SK-N-SH (cell line): ENCODE data around the gene PDS5A. TPM values are rescaled to one million over a fixed set of nuclear protein-coding genes. Genes with fewer than 3 reads are reported as not detected.
A peak's percentile ranks its signal among the peaks of the same experiment; 100 is the strongest.

Experiments used
- CTCF ChIA-PET: fragments of 300-600, 350-600 bp; formaldehyde crosslinking; extraction: SDS; loops from one replicate; lab custom pipeline; 2021; lab: Yijun Ruan, JAX
- POLR2A ChIA-PET: fragments of 350-600 bp; sonication (Branson Sonifier 250); formaldehyde crosslinking; extraction: SDS; loops from one replicate; lab custom pipeline; 2020; ENCODE audit warnings: antibody characterized with exemption, inconsistent platforms; lab: Yijun Ruan, JAX
- DNase-seq: peaks from one replicate; pipeline ENCODE4 v3.0.0; 2012
- H2AFZ ChIP-seq: fragments of 200-600 bp; sonication (generic); 2 replicates; pipeline ENCODE4 v1.8.1; 2016; ENCODE audit warnings: antibody characterized with exemption, mild to moderate bottlenecking, low read depth
- H3F3A ChIP-seq: fragments of 200-600 bp; sonication (generic); replicated peaks from 2 replicates; pipeline ENCODE3; 2016; ENCODE audit warnings: antibody characterized with exemption, mild to moderate bottlenecking; ENCODE audit not compliant: insufficient read depth
- H3K27ac ChIP-seq, 2 experiments: fragments of 200-500 bp in 1 of 2; fragments of 200-600 bp in 1 of 2; sonication (Bioruptor generic) in 1 of 2; sonication (generic), shearing (Covaris generic) in 1 of 2; 2 replicates each; pipeline versions ENCODE4 v1.5.1 to v1.6.1; 2014 to 2016; ENCODE audit warnings: low read depth in 2 of 2, inconsistent platforms in 1 of 2, low read length in 1 of 2, mild to moderate bottlenecking in 1 of 2, mixed read lengths in 1 of 2
- H3K27me3 ChIP-seq: fragments of 200-600 bp; sonication (generic), shearing (Covaris generic); 2 replicates; pipeline ENCODE4 v1.6.1; 2016; ENCODE audit warnings: mixed run types; ENCODE audit not compliant: insufficient read depth
- H3K36me3 ChIP-seq, 2 experiments: fragments of 200-500 bp in 1 of 2; fragments of 200-600 bp in 1 of 2; sonication (Bioruptor generic) in 1 of 2; sonication (generic) in 1 of 2; replicated peaks in 1 of 2; 2 replicates each; pipeline versions ENCODE3 to v1.5.1; 2014 to 2016; ENCODE audit warnings: low read length in 1 of 2, mild to moderate bottlenecking in 1 of 2; ENCODE audit not compliant: insufficient read depth in 2 of 2, control insufficient read depth in 1 of 2
- H3K4me1 ChIP-seq, 2 experiments: fragments of 200-500 bp in 1 of 2; fragments of 200-600 bp in 1 of 2; sonication (Bioruptor generic) in 1 of 2; sonication (generic), shearing (Covaris generic) in 1 of 2; 2 replicates each; pipeline versions ENCODE4 v1.5.1 to v1.6.1; 2014 to 2016; ENCODE audit warnings: low read depth in 1 of 2, low read length in 1 of 2, mixed run types in 1 of 2; ENCODE audit not compliant: insufficient read depth in 2 of 2, control insufficient read depth in 1 of 2
- H3K4me2 ChIP-seq: fragments of 200-600 bp; sonication (generic), shearing (Covaris generic); 2 replicates; pipeline ENCODE4 v1.6.1; 2017; ENCODE audit warnings: mixed run types
- H3K4me3 ChIP-seq, 2 experiments: fragments of 200-500 bp in 1 of 2; fragments of 200-600 bp in 1 of 2; sonication (Bioruptor generic) in 1 of 2; sonication (generic), shearing (Covaris generic) in 1 of 2; 2 replicates each; pipeline versions ENCODE4 v1.5.1 to v1.8.1; 2014 to 2016; ENCODE audit warnings: low read depth in 2 of 2, inconsistent platforms in 1 of 2, low read length in 1 of 2, mild to moderate bottlenecking in 1 of 2, mixed read lengths in 1 of 2, moderate library complexity in 1 of 2
- H3K79me2 ChIP-seq: fragments of 200-600 bp; sonication (generic); 2 replicates; pipeline ENCODE4 v1.8.1; 2017; ENCODE audit warnings: mild to moderate bottlenecking; ENCODE audit not compliant: insufficient read depth
- H3K9ac ChIP-seq: fragments of 200-600 bp; sonication (generic); 2 replicates; pipeline ENCODE4 v1.6.1; 2017; ENCODE audit warnings: mixed run types
- H3K9me2 ChIP-seq: fragments of 200-600 bp; sonication (generic); 2 replicates; pipeline ENCODE4 v1.6.1; 2017; ENCODE audit warnings: mixed run types
- H3K9me3 ChIP-seq: fragments of 200-600 bp; sonication (generic); 2 replicates; pipeline ENCODE4 v1.6.1; 2017; ENCODE audit warnings: mixed run types, mild to moderate bottlenecking, moderate library complexity
- H4K20me1 ChIP-seq: fragments of 200-600 bp; sonication (generic); 2 replicates; pipeline ENCODE4 v1.6.1; 2017; ENCODE audit warnings: mild to moderate bottlenecking, mixed run types; ENCODE audit not compliant: insufficient read depth
- ELF1 ChIP-seq: IDR thresholded peaks from 2 replicates; pipeline ENCODE4 v1.4.0; 2012
- EZH2phosphoT487 ChIP-seq: fragments of 200-600 bp; sonication (generic); IDR thresholded peaks from 2 replicates; pipeline ENCODE4 v1.6.1; 2017; ENCODE audit warnings: low read depth, mixed run types, mild to moderate bottlenecking, antibody characterized with exemption, moderate library complexity, borderline replicate concordance
- FOXJ3 ChIP-seq: sonication (generic); formaldehyde crosslinking; IDR thresholded peaks from 2 replicates; pipeline ENCODE4 v1.5.1; 2020; ENCODE audit warnings: mild to moderate bottlenecking, missing genetic modification reagents
- FOXM1 ChIP-seq: IDR thresholded peaks from 2 replicates; pipeline ENCODE4 v1.4.0; 2012; ENCODE audit warnings: low read depth, mild to moderate bottlenecking
- GATA2 ChIP-seq: sonication (generic); formaldehyde crosslinking; IDR thresholded peaks from 2 replicates; pipeline ENCODE4 v1.5.0; 2020; ENCODE audit warnings: mild to moderate bottlenecking, missing genetic modification reagents
- NFIC ChIP-seq: IDR thresholded peaks from 2 replicates; pipeline ENCODE4 v1.4.0; 2012; ENCODE audit warnings: borderline replicate concordance
- POLR2AphosphoS5 ChIP-seq: IDR thresholded peaks from 2 replicates; pipeline ENCODE4 v1.6.1; 2012; ENCODE audit warnings: low read depth, low read length
- RAD21 ChIP-seq: IDR thresholded peaks from 2 replicates; pipeline ENCODE4 v1.6.1; 2012; ENCODE audit warnings: mild to moderate bottlenecking, low read length
- RFX5 ChIP-seq: IDR thresholded peaks from 2 replicates; pipeline ENCODE4 v1.6.1; 2012; ENCODE audit warnings: mild to moderate bottlenecking, improper control_type of control experiment, low read length
- USF1 ChIP-seq: IDR thresholded peaks from 2 replicates; pipeline ENCODE4 v1.4.0; 2012; ENCODE audit warnings: low read depth, borderline replicate concordance
- YY1 ChIP-seq: IDR thresholded peaks from 2 replicates; pipeline ENCODE4 v1.4.0; 2012; ENCODE audit warnings: low read depth, mild to moderate bottlenecking
- ZBTB33 ChIP-seq: IDR thresholded peaks from 2 replicates; pipeline ENCODE4 v1.4.0; 2012; ENCODE audit warnings: low read depth, borderline replicate concordance
- WGBS: methylation state at CpG from one replicate; pipeline ENCODE4 v1.1.6; 2017; ENCODE audit warnings: low lambda C conversion rate; 5-methylcytosine and 5-hydroxymethylcytosine counted together
- polyA plus RNA-seq, 3 experiments: library from polyadenylated mRNA; depleted of rRNA; stranded (reverse); fragments of >200 nt; gene quantifications; 2 replicates each; pipeline ENCODE4 v1.2.3, GENCODE V29; 2012
- TF ChIP-seq, protein P1 (sequence below): fragments of 200-600 bp; sonication (generic); IDR thresholded peaks from 2 replicates; pipeline ENCODE4 v1.6.1; 2017; ENCODE audit warnings: antibody characterized with exemption, mild to moderate bottlenecking, moderate library complexity

The PDS5A gene
- polyA plus RNA-seq, 1 of the 3 experiments (the other 2 are of a cell fraction): 14.1 TPM

- H3K79me2 ChIP-seq: no peaks in the 10 kb centered on the region
- H3K9ac ChIP-seq: no peak overlapping the region
- CTCF ChIA-PET: no interaction called here
- H3K27ac ChIP-seq: no peak overlapping the region
- H2AFZ ChIP-seq: no peak overlapping the region
- H3F3A ChIP-seq: peaks cover 13% of the 10 kb centered on the region
- H3K36me3 ChIP-seq: no peaks in the 10 kb centered on the region
- H3K4me2 ChIP-seq: no peak overlapping the region
- no peaks in the 10 kb centered on the region for H3K9me3 ChIP-seq
- POLR2A ChIA-PET: no interaction called here
- no peaks in the 10 kb centered on the region; a peak in 1 of 4 replicates for H3K4me1 ChIP-seq
- no peaks in the 10 kb centered on the region for H4K20me1 ChIP-seq
- WGBS: 61% methylated on average over 6 of the region's 6 CpGs
- no peaks in the 10 kb centered on the region for H3K9me2 ChIP-seq
- TF ChIP-seq ELF1: no peak
- no peak for TF ChIP-seq YY1
- no peak for TF ChIP-seq GATA2 (CRISPR knock-in tag)
- TF ChIP-seq, protein P1, sequence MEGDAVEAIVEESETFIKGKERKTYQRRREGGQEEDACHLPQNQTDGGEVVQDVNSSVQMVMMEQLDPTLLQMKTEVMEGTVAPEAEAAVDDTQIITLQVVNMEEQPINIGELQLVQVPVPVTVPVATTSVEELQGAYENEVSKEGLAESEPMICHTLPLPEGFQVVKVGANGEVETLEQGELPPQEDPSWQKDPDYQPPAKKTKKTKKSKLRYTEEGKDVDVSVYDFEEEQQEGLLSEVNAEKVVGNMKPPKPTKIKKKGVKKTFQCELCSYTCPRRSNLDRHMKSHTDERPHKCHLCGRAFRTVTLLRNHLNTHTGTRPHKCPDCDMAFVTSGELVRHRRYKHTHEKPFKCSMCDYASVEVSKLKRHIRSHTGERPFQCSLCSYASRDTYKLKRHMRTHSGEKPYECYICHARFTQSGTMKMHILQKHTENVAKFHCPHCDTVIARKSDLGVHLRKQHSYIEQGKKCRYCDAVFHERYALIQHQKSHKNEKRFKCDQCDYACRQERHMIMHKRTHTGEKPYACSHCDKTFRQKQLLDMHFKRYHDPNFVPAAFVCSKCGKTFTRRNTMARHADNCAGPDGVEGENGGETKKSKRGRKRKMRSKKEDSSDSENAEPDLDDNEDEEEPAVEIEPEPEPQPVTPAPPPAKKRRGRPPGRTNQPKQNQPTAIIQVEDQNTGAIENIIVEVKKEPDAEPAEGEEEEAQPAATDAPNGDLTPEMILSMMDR: no peak
- TF ChIP-seq FOXJ3 (CRISPR knock-in tag): no peak
- TF ChIP-seq NFIC: no peak
- no peak for TF ChIP-seq ZBTB33
- TF ChIP-seq USF1: no peak
- TF ChIP-seq EZH2phosphoT487: no peak
- TF ChIP-seq RAD21: no peak
- no peak for TF ChIP-seq POLR2AphosphoS5
- TF ChIP-seq FOXM1: no peak
- DNase-seq: no peak
- H3K4me3 ChIP-seq: no peak overlapping the region
- H3K27me3 ChIP-seq: no peaks in the 10 kb centered on the region
Observed at GRCh38 chr4:39812500-39812899, 165.2 kb downstream of the PDS5A start.

GRCh38 chr4:39808231-39808749 is 169.4 kb downstream of the PDS5A start:
- Histone ChIP-seq H3K36me3 (no peaks in the 10 kb centered on the region), H3K4me2 (no peak overlapping the region), H3K79me2 (no peaks in the 10 kb centered on the region), H2AFZ (no peak overlapping the region), H3K9me3 (no peaks in the 10 kb centered on the region), H4K20me1 (no peaks in the 10 kb centered on the region), H3K9me2 (no peaks in the 10 kb centered on the region), H3K4me3 (no peak overlapping the region), H3K27ac (no peak overlapping the region), H3K27me3 (no peaks in the 10 kb centered on the region), H3K4me1 (no peaks in the 10 kb centered on the region), H3K9ac (no peak overlapping the region), H3F3A (no peaks in the 10 kb centered on the region)
- TF ChIP-seq POLR2AphosphoS5 (no peak), RAD21 (0 out of 2 replicates have a peak, but pooled peaks have one; percentile 8), RFX5 (no peak)
- WGBS: 78% methylated on average over 8 of the region's 8 CpGs
- CTCF ChIA-PET: no interaction called here
- POLR2A ChIA-PET: no interaction called here
- no peak for DNase-seq
